ENCODE measurements around the gene ZNF660. TPM values are rescaled to one million over a fixed set of nuclear protein-coding genes. Genes with fewer than 3 reads are reported as not detected.

ZNF660 gene
- total RNA-seq, 1 donor from 2014 or later: 2.5 TPM

- DNase-seq (ENCODE audit: low read depth): no peak
- H3K4me3 ChIP-seq (ENCODE audit: low read depth, low read length): no peak overlapping the region
- no peak for TF ChIP-seq CTCF (conservative IDR thresholded peaks at IDR 0.05; ENCODE audit: low read depth, low read length)
Observed at GRCh38 chr3:44643024-44643423, 58.3 kb downstream of the ZNF660 start.

GRCh38 chr3:44647771-44648170 is 63.0 kb downstream of the ZNF660 start:
- no peak overlapping the region for H3K4me3 ChIP-seq (ENCODE audit: low read depth, low read length)
- DNase-seq (ENCODE audit: low read depth): no peak
- TF ChIP-seq CTCF (conservative IDR thresholded peaks at IDR 0.05; ENCODE audit: low read depth, low read length): no peak

- H3K4me3 ChIP-seq (ENCODE audit: low read depth, low read length): peak within 1 kb of the TSS; percentile 78
- DNase-seq (ENCODE audit: low read depth): peak; percentile 56
- TF ChIP-seq CTCF (conservative IDR thresholded peaks at IDR 0.05; ENCODE audit: low read depth, low read length): no peak
Observed at GRCh38 chr3:44648564-44649229, 63.9 kb downstream of the ZNF660 start, which contains the start of gene ZNF35. Gene ZNF35 (plus strand): TSS chr3:44648732. CDS start chr3:44651068, 2,336 bp downstream.

Other genes starting within 250 kb of the ZNF660 start
- gene TCAIM, start 246.2 kb upstream of the ZNF660 start, total RNA-seq: 20.9 and 25.0 TPM in 2 replicates
- 3.6 and 4.3 TPM in 2 replicates for gene ZNF445, start 107.3 kb upstream of the ZNF660 start, total RNA-seq
- gene ZKSCAN7, start 29.8 kb upstream of the ZNF660 start, total RNA-seq: 3.5 and 5.7 TPM in 2 replicates
- gene ZNF197, start 40.1 kb downstream of the ZNF660 start, total RNA-seq: 4.8 and 7.3 TPM in 2 replicates
- gene ZNF35, start 63.8 kb downstream of the ZNF660 start, total RNA-seq: 3.6 and 8.3 TPM in 2 replicates
- gene ZNF502, start 127.7 kb downstream of the ZNF660 start, total RNA-seq: 2.2 and 4.7 TPM in 2 replicates
- gene ZNF501, start 144.7 kb downstream of the ZNF660 start, total RNA-seq: 1.7 and 2.4 TPM in 2 replicates
- 17.0 and 17.2 TPM in 2 replicates for gene KIAA1143, start 176.7 kb downstream of the ZNF660 start, total RNA-seq
- 11.8 and 16.6 TPM in 2 replicates for gene KIF15, start 176.8 kb downstream of the ZNF660 start, total RNA-seq